ENCODE results near the gene RHOF. TPM values are rescaled to one million over a fixed set of nuclear protein-coding genes. Genes with fewer than 3 reads are reported as not detected.
"Not testable (repeated sequence)": the region's sequence is repeated elsewhere in the genome, so short reads cannot be mapped to it uniquely, and the experiment has no call there.

The RHOF gene
- total and polyA plus RNA-seq, 11 donors: 18.8 to 45.2 (median 25.7) TPM

DNA sequence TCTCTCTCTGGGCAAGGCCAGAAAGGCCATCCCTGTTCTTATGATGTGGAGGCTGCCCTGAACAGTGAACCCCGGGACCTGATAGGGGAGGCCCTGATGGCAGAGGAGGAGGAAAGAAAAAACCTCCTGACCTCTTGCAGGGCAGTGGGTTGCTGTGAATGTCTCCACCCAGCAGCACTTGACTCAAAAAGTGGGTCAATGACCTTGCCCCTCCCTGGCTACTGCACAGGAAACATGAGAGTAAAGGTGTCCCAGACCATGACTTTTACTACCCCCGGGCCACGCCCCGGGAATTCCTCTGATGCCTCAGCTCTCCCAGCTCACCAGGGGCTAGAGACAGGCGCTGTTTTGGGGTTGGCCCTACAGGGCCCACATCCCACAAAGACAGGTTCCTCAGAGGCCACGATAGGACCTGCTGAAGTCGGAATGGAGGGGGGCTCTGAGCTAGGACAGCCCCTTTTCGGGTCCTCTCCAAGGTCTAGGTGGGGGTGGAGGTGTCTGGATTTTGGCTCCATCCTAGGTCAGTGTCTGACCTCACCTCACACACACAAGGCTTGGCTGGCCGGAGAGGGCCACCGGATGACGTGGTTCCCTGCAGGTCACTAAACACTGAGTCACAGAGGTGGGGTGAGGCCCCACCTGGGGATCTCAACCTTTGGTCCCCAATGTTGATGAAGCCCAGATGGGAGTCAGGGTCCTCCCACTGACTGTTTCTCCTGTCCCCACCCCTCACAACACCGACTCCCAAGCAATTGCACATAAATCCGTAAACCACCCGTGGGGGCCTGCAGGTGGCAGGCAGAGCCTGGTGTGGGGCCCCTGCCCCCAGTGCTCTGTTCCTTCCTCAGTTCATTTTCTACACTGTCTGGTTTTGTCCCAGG, 1.6 kb downstream of the RHOF start:
- Histone ChIP-seq H3K4me1 (peaks cover 7 to 89% (median 48%) of the 10 kb centered on the region in 12 donors), H3K36me3 (peaks cover 0 to 13% (median 7%) of the 10 kb centered on the region in 9 donors), H3K4me3 (peak overlapping the region in 5 of 12 donors; percentile 52 to 75 (median 54)), H3K27me3 (no peaks in the 10 kb centered on the region), H3K27ac (peak overlapping the region in 3 of 12 donors; percentile 67 to 100 (median 99)), H3K9me3 (no peaks in the 10 kb centered on the region)
- ATAC-seq (no peak), DNase-seq (peak in 2 of 5 donors; percentile 23 to 34)
- WGBS, 4 donors: 79 to 81% (median 81%) methylated on average over 8 to 14 of the region's 14 CpGs
- TF ChIP-seq POLR2A (IDR thresholded peaks at IDR 0.05): no peak
- TF ChIP-seq, protein P1, sequence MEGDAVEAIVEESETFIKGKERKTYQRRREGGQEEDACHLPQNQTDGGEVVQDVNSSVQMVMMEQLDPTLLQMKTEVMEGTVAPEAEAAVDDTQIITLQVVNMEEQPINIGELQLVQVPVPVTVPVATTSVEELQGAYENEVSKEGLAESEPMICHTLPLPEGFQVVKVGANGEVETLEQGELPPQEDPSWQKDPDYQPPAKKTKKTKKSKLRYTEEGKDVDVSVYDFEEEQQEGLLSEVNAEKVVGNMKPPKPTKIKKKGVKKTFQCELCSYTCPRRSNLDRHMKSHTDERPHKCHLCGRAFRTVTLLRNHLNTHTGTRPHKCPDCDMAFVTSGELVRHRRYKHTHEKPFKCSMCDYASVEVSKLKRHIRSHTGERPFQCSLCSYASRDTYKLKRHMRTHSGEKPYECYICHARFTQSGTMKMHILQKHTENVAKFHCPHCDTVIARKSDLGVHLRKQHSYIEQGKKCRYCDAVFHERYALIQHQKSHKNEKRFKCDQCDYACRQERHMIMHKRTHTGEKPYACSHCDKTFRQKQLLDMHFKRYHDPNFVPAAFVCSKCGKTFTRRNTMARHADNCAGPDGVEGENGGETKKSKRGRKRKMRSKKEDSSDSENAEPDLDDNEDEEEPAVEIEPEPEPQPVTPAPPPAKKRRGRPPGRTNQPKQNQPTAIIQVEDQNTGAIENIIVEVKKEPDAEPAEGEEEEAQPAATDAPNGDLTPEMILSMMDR (IDR thresholded peaks at IDR 0.05): no peak
- intact Hi-C loops (cut with DNase I): loop anchor here in 8 of 10 donors (2.0 to 5.0 kb wide), 4 partner anchors 15 to 100 kb away; no protein-coding TSS in a partner anchor

DNA sequence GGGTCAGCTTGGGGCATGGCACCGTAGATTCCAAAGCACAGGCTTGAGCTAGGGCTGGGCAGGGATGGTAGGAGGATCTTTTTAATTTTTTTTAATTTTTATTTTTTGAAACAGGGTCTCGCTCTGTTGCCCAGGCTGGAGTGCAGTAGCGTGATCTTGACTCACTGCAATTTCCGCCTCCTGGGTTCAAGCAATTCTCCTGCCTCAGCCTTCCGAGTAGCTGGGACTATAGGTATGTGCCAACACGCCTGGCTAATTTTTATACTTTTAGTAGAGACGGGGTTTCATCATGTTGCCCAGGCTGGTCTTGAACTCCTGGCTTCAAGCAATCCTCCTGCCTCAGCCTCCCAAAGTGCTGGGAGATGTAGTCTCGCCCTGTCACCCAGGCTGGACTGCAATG, 2.7 kb downstream of the RHOF start:
- Histone ChIP-seq H3K4me1 (peaks cover 3 to 88% (median 38%) of the 10 kb centered on the region in 12 donors), H3K4me3 (peak overlapping the region in 1 of 12 donors; percentile 75), H3K27ac (peak overlapping the region in 4 of 12 donors; percentile 78 to 94 (median 85))
- intact Hi-C loops (cut with DNase I): loop anchor here in 6 of 10 donors (5.0 kb wide), 2 partner anchors 93 to 98 kb away; no protein-coding TSS in a partner anchor
- not testable (repeated sequence) for DNase-seq, H3K36me3 ChIP-seq, H3K27me3 ChIP-seq, H3K9me3 ChIP-seq, ATAC-seq
- 93 to 97% (median 95%) methylated on average over 8 of the region's 8 CpGs for WGBS, 4 donors

DNA sequence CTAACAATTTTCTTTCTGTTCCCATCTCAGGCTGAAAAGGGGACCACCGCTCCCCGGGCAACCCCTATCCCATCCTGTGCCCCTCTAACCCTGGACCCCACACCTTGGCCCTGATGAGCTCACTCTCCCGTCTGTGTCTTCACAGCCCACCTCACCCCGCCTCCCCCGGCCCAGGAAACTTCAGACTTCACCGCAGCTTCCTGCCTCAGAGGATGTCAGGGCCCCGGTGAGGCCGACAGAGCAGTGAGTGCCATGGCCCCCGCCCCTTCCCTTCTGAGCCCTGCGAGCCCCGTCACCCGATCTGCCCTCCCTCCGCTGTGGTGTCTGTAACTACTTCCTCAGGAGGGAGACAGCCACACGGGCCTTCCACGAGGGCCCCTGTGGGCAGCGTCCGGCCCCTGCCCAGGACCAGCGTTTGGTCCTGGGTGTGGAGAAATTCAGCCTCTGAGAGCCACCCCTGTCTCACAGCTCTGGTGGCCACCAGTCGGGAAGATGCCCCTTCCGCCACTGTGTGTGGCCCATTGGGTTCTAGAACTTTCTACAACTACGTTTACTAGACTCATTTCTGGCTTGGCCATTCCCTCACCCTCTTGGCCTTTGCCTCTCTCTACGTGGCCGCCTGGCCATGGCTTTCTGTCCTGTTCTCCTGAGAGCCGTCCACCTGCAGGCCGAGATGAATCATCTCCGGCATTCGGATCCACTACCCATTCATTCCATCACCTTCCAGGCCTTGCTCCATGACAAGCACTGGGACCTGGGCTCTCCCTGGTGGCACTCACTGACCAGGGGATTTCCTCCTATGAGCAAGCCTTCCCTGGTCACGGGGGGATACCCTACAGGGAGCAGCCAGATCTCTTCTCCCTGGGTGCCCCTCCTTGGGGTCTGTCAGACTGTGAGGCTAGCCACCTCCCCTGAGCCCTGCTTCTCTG, 3.4 kb downstream of the RHOF start:
- peak in 2 of 4 donors; percentile 1 to 70 for ATAC-seq
- Histone ChIP-seq H3K36me3 (no peaks in the 10 kb centered on the region), H3K4me3 (peak overlapping the region in 4 of 12 donors; percentile 1 to 52 (median 1))

More for the DNA sequence above, 3.4 kb downstream of the RHOF start:
- peaks cover 3 to 83% (median 30%) of the 10 kb centered on the region in 12 donors for H3K4me1 ChIP-seq
- DNase-seq: peak; percentile 73 to 90 (median 77)
- peak overlapping the region; percentile 31 to 94 (median 74) for H3K27ac ChIP-seq
- TF ChIP-seq, protein P1 (IDR thresholded peaks at IDR 0.05): no peak
- TF ChIP-seq POLR2A (IDR thresholded peaks at IDR 0.05): no peak
- 56 to 71% (median 65%) methylated on average over 23 to 28 of the region's 28 CpGs for WGBS, 4 donors
- intact Hi-C loops (cut with DNase I): loop anchor here in 6 of 10 donors (5.0 kb wide), 2 partner anchors 93 to 98 kb away; no protein-coding TSS in a partner anchor
- H3K27me3 ChIP-seq: no peaks in the 10 kb centered on the region
- H3K9me3 ChIP-seq: no peaks in the 10 kb centered on the region

Measured in heart left ventricle (tissue), 16 donors.